Activated effector memory CD4-positive, alpha-beta T cell treated with Interleukin-2 at 50 U/mL for 16 hours (primary cell): ENCODE results near the gene IRX4.

Experiments used
- DNase-seq: peaks from one replicate; pipeline ENCODE4 v3.0.0-alpha.2; 2020

Gene IRX4

DNA sequence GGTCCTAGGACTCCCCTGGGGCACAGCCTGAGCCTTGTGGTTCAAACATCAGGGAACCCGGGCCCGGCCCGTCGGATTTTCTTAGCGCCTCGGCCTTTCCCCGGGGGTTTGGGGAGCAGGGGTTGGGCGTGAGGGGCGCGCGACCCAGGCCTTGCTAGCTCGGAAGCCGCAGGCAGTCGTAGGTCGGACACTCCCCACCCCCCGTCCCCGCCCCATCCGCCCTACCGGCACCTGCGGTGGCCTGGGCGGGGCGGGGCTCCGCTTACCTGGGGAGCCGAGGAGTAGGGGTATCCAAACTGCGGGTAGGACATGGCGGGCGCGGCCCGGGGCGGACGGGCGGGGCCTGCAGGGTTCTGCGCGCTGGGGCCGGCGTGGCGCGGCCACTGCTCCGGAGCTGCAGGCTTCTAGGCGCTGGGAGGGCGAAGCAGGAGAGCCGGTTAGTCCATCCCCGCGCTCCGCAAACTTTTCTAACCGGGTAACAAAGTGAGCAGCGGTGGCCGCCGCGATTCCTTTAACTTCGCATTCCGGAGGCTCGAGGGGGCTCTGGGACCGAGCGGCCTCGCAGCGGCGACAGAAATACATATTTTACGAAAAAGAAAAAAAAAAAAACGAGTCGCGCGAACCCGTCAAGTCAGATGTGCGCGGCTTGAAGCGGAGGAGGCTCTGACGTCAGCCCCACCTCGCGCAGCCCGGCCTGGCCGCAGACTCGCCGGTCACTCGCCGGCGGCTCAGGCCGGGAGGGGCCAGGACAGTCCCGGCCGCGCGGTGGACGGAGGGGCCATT, at the start of gene IRX4:
Gene IRX4, minus strand, starts transcription at position 589 of the 783 bp plus-strand sequence. Its CDS starts 278 bp downstream, at position 311.
- no peak for DNase-seq

DNA sequence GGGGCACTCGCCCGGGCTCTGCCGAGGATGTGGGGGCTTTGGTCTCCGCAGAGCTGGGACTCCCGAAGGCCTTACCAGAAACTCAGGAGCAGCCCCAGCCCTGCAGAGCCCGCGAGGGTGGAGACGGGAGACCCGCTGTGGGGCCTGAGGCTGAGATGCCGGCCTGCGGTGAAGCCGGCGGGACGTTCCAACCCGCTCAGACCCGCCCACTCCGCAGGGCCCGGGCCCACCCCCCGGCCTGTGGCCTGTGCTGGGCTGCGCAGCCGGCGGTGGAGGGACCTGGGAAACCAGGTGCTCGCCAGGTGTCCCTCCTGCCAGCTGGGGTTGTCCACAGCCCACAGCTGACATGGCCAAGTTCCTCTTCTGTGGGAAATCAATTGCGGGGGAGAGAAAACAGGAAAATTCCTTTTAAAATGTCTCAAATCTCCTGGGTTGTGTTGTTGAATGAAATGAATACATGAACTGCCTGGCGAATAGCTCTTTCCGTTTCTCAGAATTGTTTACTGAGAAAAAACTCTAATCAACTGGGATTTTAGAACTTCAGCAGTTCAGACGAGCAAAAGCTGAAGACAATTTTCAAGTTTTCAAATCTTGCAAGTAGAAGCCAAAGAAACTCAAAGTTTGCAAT, 49.0 kb upstream of the IRX4 start:
- DNase-seq = no peak

DNA sequence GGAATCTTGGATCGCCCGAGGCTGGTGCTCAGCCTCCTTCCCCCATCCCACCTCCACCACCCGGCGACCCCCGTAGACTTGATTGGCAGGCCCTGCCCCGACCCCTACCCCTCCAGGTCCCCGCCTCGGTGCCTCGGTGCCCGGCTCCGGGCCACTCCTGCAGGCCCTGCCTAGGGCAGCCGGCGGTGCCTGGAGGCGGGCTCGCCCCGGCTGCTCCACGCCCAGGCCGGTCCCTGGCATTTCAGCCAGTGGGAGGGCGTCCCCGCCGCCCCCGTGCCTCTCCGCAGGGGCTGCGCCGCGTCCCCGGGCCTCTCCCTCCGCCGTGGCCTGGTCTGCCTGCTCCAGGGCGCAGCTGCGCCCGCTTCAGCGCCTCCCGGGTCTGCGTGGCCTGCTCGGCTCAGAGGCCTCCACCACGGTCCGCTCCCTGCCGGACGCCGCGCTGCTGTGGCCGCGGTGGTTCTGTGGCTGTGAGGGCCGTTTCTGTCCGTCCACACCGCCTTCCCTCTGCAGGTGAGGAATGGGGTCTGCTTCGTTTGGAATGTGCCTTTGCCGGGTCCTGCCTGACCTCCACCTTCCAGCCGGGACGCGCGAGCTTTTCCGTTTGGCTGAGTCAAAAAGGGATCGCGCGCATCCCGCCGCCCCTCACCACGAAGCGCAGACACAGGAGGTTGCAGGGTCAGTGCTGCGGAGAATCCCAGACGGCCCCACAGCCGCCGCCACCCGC, 48.3 kb upstream of the IRX4 start:
- no peak for DNase-seq

DNA sequence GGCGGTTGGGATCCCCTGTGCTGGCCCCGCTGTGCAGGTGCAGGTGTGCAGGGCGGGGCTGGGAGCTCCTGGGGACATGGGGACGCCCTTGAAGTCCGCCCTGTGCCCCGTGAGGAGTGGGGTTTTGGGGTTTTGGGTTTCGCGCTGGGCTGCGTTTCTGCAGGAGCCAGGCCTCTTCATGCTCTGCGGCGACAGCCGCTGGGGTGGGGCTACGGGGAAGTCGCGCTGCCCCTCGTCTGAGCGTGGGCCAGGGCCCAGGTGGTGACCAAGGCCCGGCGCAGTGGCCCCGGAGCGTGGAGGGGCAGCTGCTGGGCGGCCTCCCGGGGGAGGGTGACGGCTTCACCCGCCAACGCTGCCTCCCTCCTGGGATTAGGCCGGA, 47.8 kb upstream of the IRX4 start:
- DNase-seq = no peak

DNA sequence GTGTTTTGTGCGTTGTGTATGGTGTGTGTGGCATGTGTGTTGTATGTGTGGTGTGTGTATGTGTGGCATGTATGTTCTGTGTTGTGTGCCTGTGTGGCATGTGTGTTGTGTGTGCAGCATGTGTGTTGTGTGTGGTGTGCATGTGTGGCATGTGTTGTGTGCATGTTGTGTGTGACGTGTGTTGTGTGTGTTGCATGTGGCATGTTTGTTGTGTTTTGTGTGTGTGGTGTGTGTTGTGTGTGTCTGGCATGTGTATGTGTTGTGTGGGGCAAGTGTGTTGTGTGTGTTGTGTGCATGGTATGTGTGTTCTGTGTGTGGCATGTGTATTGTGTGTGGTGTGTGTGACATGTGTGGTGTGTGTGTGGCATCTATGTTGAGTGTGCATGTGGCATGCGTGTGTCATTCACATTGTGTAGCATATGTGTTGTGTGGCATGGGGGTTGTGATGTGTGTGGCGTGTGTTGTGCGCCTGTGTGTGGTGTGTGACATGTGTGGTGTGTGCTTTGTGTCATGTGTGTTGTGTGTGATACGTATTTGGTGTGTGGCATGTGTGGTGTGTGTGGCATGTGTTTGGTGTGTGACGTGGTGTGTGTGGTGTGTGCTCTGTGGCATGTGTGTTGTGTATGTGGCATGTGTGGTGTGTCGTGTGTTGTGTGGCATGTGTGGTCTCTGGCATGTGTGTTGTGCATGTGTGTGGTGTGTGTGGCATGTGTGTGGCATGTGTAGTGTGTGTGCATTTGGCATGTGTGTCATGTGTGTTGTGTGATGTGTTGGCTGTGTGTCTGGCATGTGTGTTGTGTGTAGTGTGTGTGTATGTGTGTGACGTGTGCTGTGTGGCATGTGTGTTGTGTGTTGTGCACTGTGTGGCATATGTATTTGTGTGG, 46.6 kb upstream of the IRX4 start:
- DNase-seq = no peak

DNA sequence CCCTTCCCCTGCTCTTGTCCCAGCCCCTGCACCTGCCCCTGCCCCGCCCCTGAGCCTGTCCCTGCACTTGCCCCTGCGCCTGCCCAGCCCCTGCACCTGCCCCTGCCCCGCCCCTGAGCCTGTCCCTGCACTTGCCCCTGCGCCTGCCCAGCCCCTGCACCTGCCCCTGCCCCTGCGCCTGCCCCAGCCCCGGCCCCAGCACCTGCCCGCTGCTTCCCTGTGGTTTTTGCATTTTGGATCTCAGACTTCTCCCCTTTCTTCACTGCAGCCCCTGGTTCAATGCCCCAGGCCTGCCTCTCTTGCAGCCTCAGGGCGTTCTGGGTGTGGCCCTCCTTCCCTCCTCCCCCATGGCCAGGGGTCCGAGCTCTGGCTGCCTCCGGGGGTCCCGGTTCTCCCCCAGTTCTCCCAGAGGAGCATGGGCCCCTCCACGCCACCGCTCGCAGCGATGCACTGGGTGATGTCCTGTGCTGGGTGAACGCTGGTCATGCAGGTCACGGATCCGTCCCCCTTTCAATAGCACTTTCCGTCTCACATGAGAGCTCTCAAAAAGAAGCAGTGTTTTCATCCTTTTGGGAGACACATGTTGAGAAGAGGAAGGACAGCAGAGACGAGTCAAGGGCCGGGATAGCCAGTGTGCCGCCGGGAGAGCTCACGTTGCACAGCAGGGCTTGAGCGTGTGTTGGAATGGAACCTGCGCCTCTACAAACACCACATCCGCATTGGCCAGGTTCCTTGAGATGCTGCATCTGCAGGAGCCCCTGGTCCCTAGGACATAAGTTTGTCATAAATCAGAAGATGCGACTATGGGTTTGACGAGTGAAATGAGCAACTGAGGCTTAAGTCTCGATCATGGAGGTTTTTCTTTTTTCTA, 44.0 kb upstream of the IRX4 start:
- no peak for DNase-seq

DNA sequence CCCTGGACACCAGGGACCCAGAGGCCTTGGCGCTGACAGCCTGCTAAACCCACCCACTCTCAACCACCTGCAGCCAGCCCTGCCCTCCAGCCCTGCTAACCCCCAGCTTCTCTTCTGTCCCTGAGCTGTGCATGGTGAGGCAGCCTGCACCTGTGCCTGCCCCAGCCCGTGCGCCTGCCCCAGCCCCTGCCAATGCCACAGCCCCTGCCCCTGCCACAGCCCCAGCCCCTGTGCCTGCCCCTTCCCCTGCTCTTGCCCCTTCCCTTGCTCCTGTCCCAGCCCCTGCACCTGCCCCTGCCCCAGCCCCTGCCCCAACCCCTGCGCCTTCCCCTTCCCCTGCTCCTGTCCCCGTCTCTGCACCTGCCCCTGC, 43.3 kb upstream of the IRX4 start:
- no peak for DNase-seq

DNA sequence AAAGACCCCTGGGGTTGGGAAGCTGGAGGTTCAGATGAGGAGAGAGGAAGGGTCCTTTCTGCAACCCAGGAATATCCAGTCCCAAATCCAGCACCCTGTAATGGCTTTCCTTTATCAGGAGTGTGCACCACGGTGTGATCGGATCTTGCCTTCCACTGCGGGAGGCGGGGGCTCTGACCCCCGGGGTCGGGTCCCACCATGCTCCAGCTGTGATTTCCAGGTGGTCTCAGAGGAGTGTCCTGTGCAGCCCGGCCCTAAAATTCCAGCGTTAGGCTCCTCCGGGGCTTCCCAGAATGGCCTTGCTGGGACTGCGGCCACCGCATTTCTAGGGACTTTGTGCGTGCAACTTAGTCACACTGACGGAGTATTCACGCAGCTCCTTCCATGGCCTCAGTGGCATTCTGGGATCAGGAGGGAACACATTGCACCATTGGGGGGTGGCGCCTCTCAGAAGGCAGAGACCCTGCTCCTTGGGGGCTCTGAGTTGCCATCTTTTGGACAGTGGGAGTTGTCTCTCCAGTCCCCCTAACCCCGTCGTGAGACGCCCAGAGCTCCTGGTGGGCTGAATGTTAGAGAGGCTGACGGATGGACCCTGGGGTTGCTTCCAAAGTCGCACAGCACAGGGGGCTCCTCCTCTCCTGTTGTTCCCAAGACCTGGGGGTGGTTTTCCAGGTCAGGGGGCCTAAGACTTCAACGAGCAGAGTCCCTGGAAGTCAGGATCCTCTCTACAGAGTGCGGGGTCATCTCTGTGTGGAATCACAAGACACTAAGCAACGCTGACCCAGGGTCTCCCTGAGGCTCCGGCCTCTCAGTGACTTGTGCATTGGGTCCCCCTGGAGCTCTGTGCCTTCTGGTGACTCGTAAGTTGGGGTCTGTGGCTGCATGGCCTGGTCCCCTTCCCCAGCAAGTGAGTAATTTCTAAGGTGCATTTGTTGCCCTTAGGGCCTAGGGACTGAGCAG, 42.7 kb upstream of the IRX4 start:
- no peak for DNase-seq

DNA sequence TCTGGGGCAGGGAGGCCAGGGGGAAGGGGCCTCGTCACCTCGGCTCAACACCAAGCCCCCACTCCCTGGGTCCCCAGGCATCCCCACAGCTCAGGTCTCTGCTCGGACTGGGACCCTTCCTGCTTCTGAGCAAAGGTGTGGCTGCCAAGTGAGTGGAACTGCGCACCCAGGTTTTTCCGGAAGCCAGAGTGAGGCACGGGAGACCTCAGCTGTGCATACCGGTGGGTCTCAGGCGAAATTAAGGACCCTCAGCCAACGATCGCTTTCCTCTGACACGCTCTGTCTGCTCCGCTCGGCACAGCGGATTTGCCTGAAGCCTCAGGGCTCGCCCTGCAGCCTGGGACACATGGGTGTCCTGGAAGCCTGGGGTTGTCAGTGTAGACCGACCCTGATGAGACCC, 41.0 kb upstream of the IRX4 start:
- no peak for DNase-seq

DNA sequence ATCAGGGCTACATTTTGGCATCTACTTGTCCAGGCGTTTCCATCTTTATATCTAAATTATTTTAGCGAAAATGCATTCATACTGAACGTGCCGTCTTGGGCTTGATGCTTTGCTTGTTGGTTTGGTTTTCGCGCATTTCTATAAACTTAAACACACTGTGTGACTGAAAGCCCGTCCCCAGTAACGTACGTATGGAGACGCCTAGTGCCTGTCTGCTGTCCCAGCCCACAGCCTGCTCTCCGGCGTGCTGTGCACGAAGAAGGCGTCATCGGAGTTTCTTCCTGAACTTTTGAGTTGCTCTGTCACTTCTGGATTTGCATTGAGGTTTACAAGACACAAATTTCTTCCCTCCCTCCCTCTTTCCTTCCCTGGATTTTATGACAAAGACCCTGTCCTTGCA, 40.6 kb upstream of the IRX4 start:
- DNase-seq = no peak

DNA sequence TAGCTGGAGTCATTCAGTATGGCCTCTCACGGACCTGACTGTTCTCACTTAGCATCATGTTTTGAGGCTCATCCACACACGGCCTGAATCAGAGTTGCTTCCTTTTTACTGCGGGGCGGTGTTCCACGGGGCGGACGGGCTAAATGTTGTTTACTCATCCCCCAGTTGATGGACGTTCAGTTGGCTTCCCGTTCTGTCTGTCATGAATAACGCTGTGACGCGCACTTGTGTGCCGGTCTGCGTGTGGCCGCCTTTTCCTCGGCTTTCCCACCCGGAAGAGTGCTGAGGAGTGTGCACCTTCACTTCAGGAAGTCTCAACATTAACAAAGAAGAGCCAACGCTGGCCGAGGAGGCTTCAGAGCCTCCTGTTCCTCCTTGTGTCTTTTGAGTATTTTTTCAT, 39.0 kb upstream of the IRX4 start:
- no peak for DNase-seq

DNA sequence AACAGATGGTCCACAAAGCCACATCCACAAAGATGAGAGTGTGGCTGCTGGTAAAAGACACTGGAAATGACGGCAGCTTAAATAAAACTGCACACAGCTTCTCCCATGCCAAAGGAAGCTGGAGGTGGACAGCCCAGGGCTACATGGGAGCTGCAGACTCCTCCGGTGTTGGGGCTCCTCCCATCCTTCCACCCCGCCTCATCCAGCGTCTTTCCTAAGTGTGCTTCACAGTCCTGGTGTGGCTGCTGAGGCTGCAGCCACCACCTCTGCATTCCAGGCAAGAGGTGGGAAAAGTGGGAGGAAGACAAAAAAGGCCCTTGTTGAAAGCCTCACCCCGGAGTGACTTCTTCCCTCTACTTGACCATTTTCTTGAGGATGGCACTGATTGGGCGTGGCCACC, 37.0 kb upstream of the IRX4 start:
- DNase-seq = no peak

DNA sequence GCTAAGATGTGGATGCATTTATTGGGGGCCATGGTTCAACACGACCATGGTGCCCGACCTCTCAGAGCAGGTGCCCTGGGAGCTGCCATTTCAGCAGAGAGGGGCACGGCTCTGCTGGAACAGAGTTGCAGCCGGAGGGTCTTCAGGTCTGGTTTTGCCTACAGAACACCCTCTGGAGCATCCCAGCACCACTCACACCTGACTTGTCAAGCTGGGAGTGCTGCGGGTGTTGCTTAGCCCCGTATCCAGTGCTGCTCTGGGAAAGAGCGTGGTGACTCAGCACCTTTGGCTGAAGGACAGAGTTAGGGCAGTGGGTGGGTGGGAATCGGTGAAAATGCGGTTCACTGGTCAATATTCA, 36.5 kb upstream of the IRX4 start:
- no peak for DNase-seq

DNA sequence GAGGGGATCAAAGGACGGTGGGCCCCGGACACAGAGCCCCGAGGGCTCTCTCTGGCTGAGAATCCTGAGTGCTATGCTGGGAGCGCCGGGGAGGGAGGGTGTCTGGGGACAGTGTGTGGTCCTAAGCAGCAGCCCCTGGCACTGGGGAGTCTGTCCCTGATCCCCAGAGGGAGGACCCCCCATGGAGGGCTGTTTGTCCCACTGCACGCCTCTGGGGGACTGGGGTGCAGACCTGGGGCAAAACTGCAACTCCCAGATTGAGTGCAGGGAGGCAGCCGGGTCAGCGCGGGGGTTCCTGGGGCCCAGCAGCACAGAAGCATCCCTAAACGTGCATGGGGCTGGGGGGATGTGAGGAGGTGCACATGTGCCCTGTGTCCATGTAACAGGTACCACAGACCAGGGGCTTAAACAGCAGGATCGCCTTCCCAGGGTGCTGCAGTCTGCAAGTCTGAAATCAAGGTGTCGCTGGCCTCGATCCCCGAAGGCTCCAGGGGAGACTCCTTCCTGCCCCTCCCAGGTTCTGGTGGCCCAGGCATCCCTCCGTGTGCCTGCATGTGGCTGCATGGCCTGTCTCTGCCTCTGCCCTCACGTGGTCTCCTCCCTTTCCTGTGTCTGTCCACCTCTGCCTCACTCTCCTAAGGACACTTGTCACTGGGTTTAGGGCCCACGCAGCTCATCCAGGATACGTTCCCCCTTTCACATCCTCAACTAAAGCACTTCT, 35.9 kb upstream of the IRX4 start:
- no peak for DNase-seq

DNA sequence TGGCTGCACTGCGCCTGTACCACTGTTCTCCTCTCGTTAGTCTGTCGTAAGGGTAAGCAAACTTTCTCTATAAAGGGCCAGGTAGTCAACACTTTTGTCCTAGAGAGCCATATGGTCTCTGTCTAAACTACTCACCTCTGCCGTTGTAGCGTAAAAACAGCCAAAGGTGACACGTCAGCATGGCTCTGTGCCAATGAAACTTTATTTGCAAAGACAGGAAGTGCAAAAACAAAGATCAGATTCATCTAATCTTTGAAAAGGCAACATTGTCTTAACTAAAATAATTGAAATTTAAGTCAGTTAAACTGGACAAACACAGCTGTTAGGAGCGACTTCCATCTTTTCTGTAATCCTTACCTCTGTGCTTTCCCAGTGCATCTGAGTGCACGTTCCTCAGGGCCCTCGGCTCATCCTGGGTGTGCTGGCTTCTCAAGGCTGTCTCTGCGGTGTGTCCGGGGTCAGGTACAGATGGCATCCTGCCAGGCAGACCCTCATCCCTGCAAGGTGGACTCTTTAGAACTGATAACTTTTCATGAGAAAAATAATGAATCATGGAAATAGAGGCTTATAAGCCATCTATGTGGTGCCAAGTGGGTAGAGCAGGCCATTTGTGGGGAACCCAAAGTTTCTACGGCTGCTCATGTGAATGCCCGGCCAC, 35.2 kb upstream of the IRX4 start:
- no peak for DNase-seq

DNA sequence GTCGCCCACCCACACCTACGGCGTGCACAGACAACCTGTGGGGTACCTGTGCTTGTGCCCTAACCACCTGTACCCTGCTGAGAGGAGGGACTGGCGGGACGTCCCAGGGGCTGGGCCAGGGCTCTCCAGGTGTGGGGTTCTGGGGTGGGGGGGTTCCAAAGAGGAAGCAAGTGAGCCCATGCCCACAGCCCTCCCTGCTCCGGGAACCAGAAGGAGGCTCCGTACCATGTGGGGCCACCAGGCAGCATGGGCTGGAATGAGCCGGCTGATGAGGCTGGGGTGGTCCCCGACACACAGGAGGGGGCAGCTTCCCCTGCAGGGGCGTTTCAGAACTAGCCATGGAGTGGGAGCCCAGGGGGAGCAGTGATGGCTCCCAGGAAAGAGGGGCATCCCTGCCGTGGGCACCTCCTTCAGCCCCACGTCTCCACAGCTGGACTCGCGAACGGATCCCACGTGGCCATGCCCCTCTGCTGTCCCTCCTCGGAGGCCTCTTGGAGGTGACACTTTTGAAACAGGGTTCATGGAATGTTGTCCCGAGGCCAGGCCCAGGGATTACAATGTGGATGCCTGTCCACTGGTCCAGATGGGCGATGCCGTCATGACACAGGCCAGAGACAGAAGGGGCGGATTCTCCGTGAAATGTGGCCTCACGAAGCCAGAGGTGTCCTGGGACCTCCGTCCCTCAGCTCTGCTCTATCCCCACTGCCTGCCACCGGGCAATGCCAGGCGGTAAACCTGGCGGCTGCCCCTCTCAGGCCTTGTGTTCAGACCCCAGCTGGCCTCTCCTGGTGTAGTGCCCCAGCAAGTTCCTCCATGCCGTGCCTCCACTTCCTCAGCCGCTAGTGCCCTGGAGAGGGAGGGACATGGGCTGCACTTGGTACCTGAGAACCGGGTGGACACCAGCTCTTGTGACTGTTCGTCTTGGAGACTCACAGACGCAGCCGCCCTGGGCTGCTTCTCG, 33.6 kb upstream of the IRX4 start:
- no peak for DNase-seq

DNA sequence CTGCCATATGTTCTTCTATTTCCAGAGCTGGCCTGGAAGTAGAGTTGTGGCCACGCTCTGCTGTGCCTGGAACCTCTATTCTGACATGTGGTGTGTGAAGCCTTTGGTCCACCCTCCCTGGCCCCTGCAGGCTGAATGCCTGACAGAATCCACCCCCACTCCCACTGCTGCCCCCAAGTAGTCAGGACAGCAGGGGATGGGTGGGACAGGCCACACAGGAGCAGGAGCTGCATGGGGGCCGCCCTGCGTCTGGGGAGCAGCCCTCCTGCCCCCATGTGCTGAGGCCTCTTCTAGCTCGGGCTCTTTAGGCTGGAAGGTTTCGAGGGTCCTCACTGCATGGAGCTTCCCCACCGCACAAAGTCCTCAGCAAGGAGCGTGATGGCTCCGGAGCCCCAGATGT, 32.6 kb upstream of the IRX4 start:
- DNase-seq = no peak

DNA sequence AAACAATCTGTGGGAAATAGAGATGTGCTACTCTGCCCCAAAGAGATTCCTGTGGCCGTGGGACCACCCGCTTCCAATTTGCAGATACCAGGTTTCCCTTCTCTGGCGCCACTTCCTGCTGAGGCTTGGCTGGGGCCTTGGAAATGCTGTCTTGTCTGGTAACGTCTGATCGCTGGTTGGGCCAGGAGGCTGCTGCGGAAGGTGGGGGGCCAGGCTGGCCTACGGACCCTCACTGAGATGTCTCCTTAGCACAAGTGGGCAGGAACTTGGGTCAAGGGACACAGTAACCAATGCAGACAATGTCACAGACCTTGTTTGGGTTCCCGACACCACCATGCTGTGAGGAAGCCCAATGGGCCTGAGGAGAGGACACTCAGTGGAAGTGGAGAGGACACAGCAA, 31.7 kb upstream of the IRX4 start:
- no peak for DNase-seq

DNA sequence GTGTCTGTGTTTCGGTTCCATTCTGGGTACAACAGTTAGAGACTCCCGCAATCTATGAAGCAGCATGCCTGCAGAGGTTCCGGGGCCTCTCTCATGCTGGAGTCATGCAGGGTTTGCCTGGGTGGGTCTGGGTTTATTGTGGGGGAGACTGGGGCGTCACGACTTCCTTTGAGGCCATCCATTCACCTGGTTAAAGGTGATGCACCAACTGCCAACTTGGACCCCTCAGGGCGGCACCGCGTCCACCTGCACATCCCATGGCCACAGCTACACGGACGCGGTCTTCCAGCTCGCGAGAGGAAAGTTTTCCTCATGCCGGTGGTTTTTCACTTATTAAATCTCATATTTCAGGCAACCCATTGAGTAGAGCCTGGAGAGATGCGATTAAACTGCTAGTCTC, 30.9 kb upstream of the IRX4 start:
- DNase-seq = no peak
